Lung (tissue), 12 donors: ENCODE measurements around the gene TMEM108. TPM values are rescaled to one million over a fixed set of nuclear protein-coding genes. Genes with fewer than 3 reads are reported as not detected.

ENCODE experiments used
- ATAC-seq: fragments of 200-7000 bp; cut with Tn5 transposase; one replicate; pipeline ENCODE4 v1.9.1; 2020; ENCODE audit warnings: moderate number of reproducible peaks; ENCODE audit not compliant: insufficient read depth, low FRiP score
- DNase-seq, 3 donors: peaks; one replicate each; pipeline ENCODE4 v3.0.0-alpha.2; 2013 to 2017
- H3K27ac ChIP-seq, 2 donors: one replicate each; pipeline ENCODE4 v1.5.1; 2013; ENCODE audit warnings: mild to moderate bottlenecking in 2 of 2, moderate library complexity in 2 of 2, control low read depth in 1 of 2, inconsistent platforms in 1 of 2, low read depth in 1 of 2, low read length in 1 of 2
- H3K27me3 ChIP-seq, 3 donors: one replicate each; pipeline ENCODE4 v1.5.1; 2013; ENCODE audit warnings: low read length in 2 of 3; ENCODE audit not compliant: control insufficient read depth in 3 of 3, insufficient read depth in 3 of 3
- H3K36me3 ChIP-seq, 4 donors: one replicate each; pipeline ENCODE4 v1.5.1; 2013; ENCODE audit warnings: low read length in 4 of 4, mild to moderate bottlenecking in 1 of 4, moderate library complexity in 1 of 4; ENCODE audit not compliant: control insufficient read depth in 4 of 4, insufficient read depth in 4 of 4
- H3K4me1 ChIP-seq, 5 donors: one replicate each; pipeline ENCODE4 v1.5.1; 2013; ENCODE audit warnings: low read length in 5 of 5, mild to moderate bottlenecking in 2 of 5, moderate library complexity in 1 of 5; ENCODE audit not compliant: control insufficient read depth in 5 of 5, insufficient read depth in 5 of 5
- H3K4me3 ChIP-seq: one replicate; pipeline ENCODE4 v1.5.1; 2013; ENCODE audit warnings: mild to moderate bottlenecking, control low read depth, moderate library complexity
- H3K9ac ChIP-seq, 2 donors: one replicate each; pipeline ENCODE4 v1.5.1; 2013; ENCODE audit warnings: low read length in 2 of 2, control low read depth in 1 of 2; ENCODE audit not compliant: insufficient read depth in 1 of 2
- H3K9me3 ChIP-seq, 4 donors: one replicate each; pipeline ENCODE4 v1.5.1; 2013; ENCODE audit warnings: low read length in 3 of 4, mild to moderate bottlenecking in 1 of 4, moderate library complexity in 1 of 4; ENCODE audit not compliant: control insufficient read depth in 4 of 4, insufficient read depth in 3 of 4
- WGBS, 2 donors: extraction: QIAGEN DNeasy Blood & Tissue Kit; methylation state at CpG; one replicate each; pipeline ENCODE4 v1.1.7; 2013; 5-methylcytosine and 5-hydroxymethylcytosine counted together
- polyA plus RNA-seq, 2 donors: library from polyadenylated mRNA; stranded (reverse); fragments of 200-250 nt; gene quantifications; one replicate each; pipeline ENCODE4 v1.2.1, GENCODE V29; 2013
- total RNA-seq, 2 donors: library from RNA; depleted of rRNA in 1 of 2; stranded (reverse); fragments of >200 nt in 1 of 2; gene quantifications; one replicate each; pipeline ENCODE4 v1.2.1, GENCODE V29; 2014 to 2021
- TF ChIP-seq, protein P1 (sequence below): IDR thresholded peaks from 2 replicates; pipeline ENCODE4 v1.5.1; 2012; ENCODE audit warnings: mild to moderate bottlenecking; ENCODE audit errors: control extremely low read depth, extremely low read depth
- donor health status: control.
- donor health status: control.
- donor health status: Bipolar disorder and iron deficiency.
- donor health status: healthy.
- donor health status: DM: yes; HTN: yes; CAD: no.

TMEM108 gene
- total and polyA plus RNA-seq, 4 donors = 3.0 to 16.9 (median 7.6) TPM

- no peak for DNase-seq
- no peak for ATAC-seq
- no peaks in the 10 kb centered on the region for H3K27me3 ChIP-seq
- 73 to 82% methylated on average over 2 of the region's 2 CpGs for WGBS, 2 donors
- peaks cover 0 to 24% (median 0%) of the 10 kb centered on the region in 5 donors for H3K4me1 ChIP-seq
- TF ChIP-seq, protein P1, sequence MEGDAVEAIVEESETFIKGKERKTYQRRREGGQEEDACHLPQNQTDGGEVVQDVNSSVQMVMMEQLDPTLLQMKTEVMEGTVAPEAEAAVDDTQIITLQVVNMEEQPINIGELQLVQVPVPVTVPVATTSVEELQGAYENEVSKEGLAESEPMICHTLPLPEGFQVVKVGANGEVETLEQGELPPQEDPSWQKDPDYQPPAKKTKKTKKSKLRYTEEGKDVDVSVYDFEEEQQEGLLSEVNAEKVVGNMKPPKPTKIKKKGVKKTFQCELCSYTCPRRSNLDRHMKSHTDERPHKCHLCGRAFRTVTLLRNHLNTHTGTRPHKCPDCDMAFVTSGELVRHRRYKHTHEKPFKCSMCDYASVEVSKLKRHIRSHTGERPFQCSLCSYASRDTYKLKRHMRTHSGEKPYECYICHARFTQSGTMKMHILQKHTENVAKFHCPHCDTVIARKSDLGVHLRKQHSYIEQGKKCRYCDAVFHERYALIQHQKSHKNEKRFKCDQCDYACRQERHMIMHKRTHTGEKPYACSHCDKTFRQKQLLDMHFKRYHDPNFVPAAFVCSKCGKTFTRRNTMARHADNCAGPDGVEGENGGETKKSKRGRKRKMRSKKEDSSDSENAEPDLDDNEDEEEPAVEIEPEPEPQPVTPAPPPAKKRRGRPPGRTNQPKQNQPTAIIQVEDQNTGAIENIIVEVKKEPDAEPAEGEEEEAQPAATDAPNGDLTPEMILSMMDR = no peak
- no peaks in the 10 kb centered on the region for H3K9me3 ChIP-seq
- no peak overlapping the region for H3K9ac ChIP-seq
- no peak overlapping the region for H3K27ac ChIP-seq
- no peaks in the 10 kb centered on the region for H3K36me3 ChIP-seq
- no peak overlapping the region for H3K4me3 ChIP-seq
Observed at GRCh38 chr3:133112666-133113065, 74.5 kb downstream of the TMEM108 start.

- no peak for DNase-seq
- H3K36me3 ChIP-seq = no peaks in the 10 kb centered on the region
- no peak overlapping the region for H3K27ac ChIP-seq
- WGBS, 2 donors = 67 to 69% methylated on average over 3 of the region's 3 CpGs
- TF ChIP-seq, protein P1 = no peak
- H3K27me3 ChIP-seq = no peaks in the 10 kb centered on the region
- H3K4me3 ChIP-seq = no peak overlapping the region
- H3K9ac ChIP-seq = no peak overlapping the region
- no peaks in the 10 kb centered on the region for H3K9me3 ChIP-seq
- no peak for ATAC-seq
- H3K4me1 ChIP-seq = peaks cover 0 to 27% (median 0%) of the 10 kb centered on the region in 5 donors
Observed at GRCh38 chr3:133113526-133113925, 75.3 kb downstream of the TMEM108 start.

GRCh38 chr3:133113927-133114597 lies 75.9 kb downstream of the TMEM108 start:
- no peaks in the 10 kb centered on the region for H3K27me3 ChIP-seq
- 93 to 96% methylated on average over 3 of the region's 3 CpGs for WGBS, 2 donors
- H3K9ac ChIP-seq = no peak overlapping the region
- DNase-seq = no peak
- no peak overlapping the region for H3K4me3 ChIP-seq
- no peak overlapping the region for H3K27ac ChIP-seq
- peaks cover 0 to 32% (median 1%) of the 10 kb centered on the region in 5 donors for H3K4me1 ChIP-seq
- TF ChIP-seq, protein P1 = no peak
- H3K9me3 ChIP-seq = no peaks in the 10 kb centered on the region
- no peak for ATAC-seq
- H3K36me3 ChIP-seq = no peaks in the 10 kb centered on the region
